HEK293 (cell line): Measurements from ENCODE around the gene CA11.

Experiments used
- EGR2 ChIP-seq: fragments of 450-650 bp; formaldehyde crosslinking; IDR thresholded peaks from 2 replicates; pipeline ENCODE4 v1.5.1; 2016; ENCODE audit warnings: low read depth, missing biosample characterization, missing genetic modification characterization
- GLIS1 ChIP-seq: fragments of 450-650 bp; formaldehyde crosslinking; IDR thresholded peaks from 2 replicates; pipeline ENCODE4 v1.5.1; 2016; ENCODE audit warnings: missing biosample characterization, missing genetic modification characterization
- MEIS1 ChIP-seq: sonication (generic); formaldehyde crosslinking; IDR thresholded peaks from 2 replicates; pipeline ENCODE4 v1.8.1; 2022; ENCODE audit warnings: missing genetic modification reagents, mild to moderate bottlenecking, borderline replicate concordance
- OSR2 ChIP-seq: fragments of 450-650 bp; formaldehyde crosslinking; IDR thresholded peaks from 2 replicates; pipeline ENCODE4 v1.5.1; 2016; ENCODE audit warnings: missing biosample characterization, missing genetic modification characterization
- PRDM1 ChIP-seq: fragments of 450-650 bp; formaldehyde crosslinking; IDR thresholded peaks from 2 replicates; pipeline ENCODE4; 2016; ENCODE audit warnings: missing biosample characterization, missing genetic modification characterization
- SALL2 ChIP-seq: fragments of 450-650 bp; formaldehyde crosslinking; IDR thresholded peaks from 2 replicates; pipeline ENCODE4 v1.5.0; 2017; ENCODE audit warnings: missing biosample characterization, mild to moderate bottlenecking, missing genetic modification characterization, borderline replicate concordance
- SETDB1 ChIP-seq: IDR thresholded peaks from one replicate; pipeline ENCODE4 v1.6.1; 2017; ENCODE audit warnings: mild to moderate bottlenecking, low read length, moderate library complexity, mixed read lengths; ENCODE audit not compliant: insufficient read length
- SP2 ChIP-seq: fragments of 450-650 bp; formaldehyde crosslinking; IDR thresholded peaks from 2 replicates; pipeline ENCODE4 v1.5.1; 2016; ENCODE audit warnings: missing biosample characterization, missing genetic modification characterization
- ZBTB1 ChIP-seq: fragments of 450-650 bp; formaldehyde crosslinking; IDR thresholded peaks from 2 replicates; pipeline ENCODE4 v1.5.1; 2016; ENCODE audit warnings: missing biosample characterization, missing genetic modification characterization
- ZIC2 ChIP-seq: fragments of 450-650 bp; formaldehyde crosslinking; IDR thresholded peaks from 2 replicates; pipeline ENCODE4 v1.5.1; 2016; ENCODE audit warnings: missing biosample characterization, missing genetic modification characterization
- ZNF114 ChIP-seq: fragments of 450-650 bp; formaldehyde crosslinking; IDR thresholded peaks from 2 replicates; pipeline ENCODE4 v1.5.0; 2017; ENCODE audit warnings: missing biosample characterization, missing genetic modification characterization
- ZNF16 ChIP-seq: fragments of 450-650 bp; formaldehyde crosslinking; IDR thresholded peaks from 2 replicates; pipeline ENCODE4 v1.5.1; 2016; ENCODE audit warnings: low read depth, missing biosample characterization, missing genetic modification characterization
- ZNF169 ChIP-seq: fragments of 450-650 bp; formaldehyde crosslinking; IDR thresholded peaks from 2 replicates; pipeline ENCODE4 v1.5.1; 2016; ENCODE audit warnings: missing biosample characterization, missing genetic modification characterization
- ZNF600 ChIP-seq: fragments of 450-650 bp; formaldehyde crosslinking; IDR thresholded peaks from 2 replicates; pipeline ENCODE4 v1.5.1; 2016; ENCODE audit warnings: missing biosample characterization, missing genetic modification characterization
- ZNF623 ChIP-seq: fragments of 450-650 bp; formaldehyde crosslinking; IDR thresholded peaks from 2 replicates; pipeline ENCODE4 v1.5.1; 2016; ENCODE audit warnings: missing biosample characterization, missing genetic modification characterization
- TF ChIP-seq, protein P1 (sequence below): fragments of 450-650 bp; formaldehyde crosslinking; IDR thresholded peaks from 2 replicates; pipeline ENCODE4 v1.5.1; 2016; ENCODE audit warnings: missing biosample characterization, missing genetic modification characterization, low read depth
- TF ChIP-seq, protein P2 (sequence below): fragments of 450-650 bp; formaldehyde crosslinking; IDR thresholded peaks from 2 replicates; pipeline ENCODE4 v1.5.1; 2016; ENCODE audit warnings: missing biosample characterization, missing genetic modification characterization
- TF ChIP-seq, protein P3 (sequence below): fragments of 450-650 bp; formaldehyde crosslinking; IDR thresholded peaks from 2 replicates; pipeline ENCODE4 v1.5.1; 2017; ENCODE audit warnings: missing biosample characterization, missing genetic modification characterization
- TF ChIP-seq, protein P4 (sequence below): fragments of 450-650 bp; formaldehyde crosslinking; IDR thresholded peaks from 2 replicates; pipeline ENCODE4 v1.5.1; 2016; ENCODE audit warnings: missing biosample characterization, missing genetic modification characterization
- TF ChIP-seq, protein P5 (sequence below): sonication (generic); formaldehyde crosslinking; IDR thresholded peaks from 2 replicates; pipeline ENCODE4 v1.8.1; 2022; ENCODE audit warnings: mild to moderate bottlenecking, moderate library complexity, missing genetic modification reagents
- TF ChIP-seq, protein P6 (sequence below): fragments of 450-650 bp; IDR thresholded peaks from 2 replicates; pipeline ENCODE4 v1.5.1; 2018; ENCODE audit warnings: missing biosample characterization, mild to moderate bottlenecking, missing genetic modification characterization
- TF ChIP-seq, protein P7 (sequence below): fragments of 450-650 bp; formaldehyde crosslinking; IDR thresholded peaks from 2 replicates; pipeline ENCODE4 v1.5.1; 2016; ENCODE audit warnings: missing biosample characterization, missing genetic modification characterization

Gene CA11

DNA sequence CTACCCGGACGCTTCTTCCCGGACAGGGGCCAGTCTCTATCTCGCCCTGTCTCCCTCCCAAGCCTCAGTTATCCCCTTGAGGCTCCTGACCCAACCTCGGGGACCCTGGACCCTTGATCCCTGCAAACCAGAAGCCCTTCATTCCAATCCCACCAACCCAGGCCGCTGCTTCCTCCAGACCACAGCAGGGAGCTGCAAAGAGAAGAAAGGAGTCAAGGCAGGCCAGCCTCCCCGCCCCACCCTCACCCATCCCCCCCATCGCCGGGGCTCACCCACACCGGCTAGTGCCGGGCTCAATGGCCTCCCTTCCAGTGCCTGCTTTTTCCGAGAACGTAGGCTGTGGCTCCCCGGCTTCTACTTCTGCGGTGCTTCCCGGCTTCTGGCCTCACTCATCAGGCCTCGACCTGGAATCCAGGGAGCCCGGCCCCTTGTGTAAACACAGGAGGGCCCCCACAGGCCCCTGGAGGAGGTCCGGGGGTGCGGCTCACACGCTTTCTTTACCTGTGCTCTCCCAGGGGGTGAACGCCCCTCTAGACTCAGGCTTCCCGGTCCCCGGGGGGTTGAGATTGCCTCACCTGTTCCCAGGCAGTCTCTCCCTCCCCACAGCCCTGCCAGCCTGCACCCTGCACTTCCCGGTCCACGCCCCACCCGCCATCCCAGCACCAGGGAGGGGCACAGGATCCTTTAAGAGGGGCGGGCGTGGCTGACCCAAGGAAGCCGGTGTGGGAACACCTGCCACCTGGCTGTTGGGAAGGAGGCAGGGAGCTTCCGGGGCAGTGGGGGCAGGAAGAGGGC, 31.4 kb downstream of the CA11 start, which contains the start of gene FAM83E (continued):
- TF ChIP-seq, protein P1, sequence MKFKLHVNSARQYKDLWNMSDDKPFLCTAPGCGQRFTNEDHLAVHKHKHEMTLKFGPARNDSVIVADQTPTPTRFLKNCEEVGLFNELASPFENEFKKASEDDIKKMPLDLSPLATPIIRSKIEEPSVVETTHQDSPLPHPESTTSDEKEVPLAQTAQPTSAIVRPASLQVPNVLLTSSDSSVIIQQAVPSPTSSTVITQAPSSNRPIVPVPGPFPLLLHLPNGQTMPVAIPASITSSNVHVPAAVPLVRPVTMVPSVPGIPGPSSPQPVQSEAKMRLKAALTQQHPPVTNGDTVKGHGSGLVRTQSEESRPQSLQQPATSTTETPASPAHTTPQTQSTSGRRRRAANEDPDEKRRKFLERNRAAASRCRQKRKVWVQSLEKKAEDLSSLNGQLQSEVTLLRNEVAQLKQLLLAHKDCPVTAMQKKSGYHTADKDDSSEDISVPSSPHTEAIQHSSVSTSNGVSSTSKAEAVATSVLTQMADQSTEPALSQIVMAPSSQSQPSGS, result no peak
- TF ChIP-seq ZIC2 (peak; percentile 70), ZNF114 (tag by site-specific recombination) (no peak), OSR2 (tag by site-specific recombination) (peak; percentile 70), PRDM1 (tag by site-specific recombination) (no peak), SETDB1 (no peak), SP2 (tag by site-specific recombination) (peak; percentile 64), EGR2 (tag by site-specific recombination) (peak; percentile 51), ZNF600 (tag by site-specific recombination) (peak; percentile 2; the same call in 1 of the 2 replicates), ZNF623 (tag by site-specific recombination) (no peak), GLIS1 (peak; percentile 100), ZNF169 (tag by site-specific recombination) (no peak), MEIS1 (CRISPR knock-in tag) (no peak), SALL2 (tag by site-specific recombination) (no peak), ZNF16 (no peak), ZBTB1 (no peak)
- TF ChIP-seq, protein P2, sequence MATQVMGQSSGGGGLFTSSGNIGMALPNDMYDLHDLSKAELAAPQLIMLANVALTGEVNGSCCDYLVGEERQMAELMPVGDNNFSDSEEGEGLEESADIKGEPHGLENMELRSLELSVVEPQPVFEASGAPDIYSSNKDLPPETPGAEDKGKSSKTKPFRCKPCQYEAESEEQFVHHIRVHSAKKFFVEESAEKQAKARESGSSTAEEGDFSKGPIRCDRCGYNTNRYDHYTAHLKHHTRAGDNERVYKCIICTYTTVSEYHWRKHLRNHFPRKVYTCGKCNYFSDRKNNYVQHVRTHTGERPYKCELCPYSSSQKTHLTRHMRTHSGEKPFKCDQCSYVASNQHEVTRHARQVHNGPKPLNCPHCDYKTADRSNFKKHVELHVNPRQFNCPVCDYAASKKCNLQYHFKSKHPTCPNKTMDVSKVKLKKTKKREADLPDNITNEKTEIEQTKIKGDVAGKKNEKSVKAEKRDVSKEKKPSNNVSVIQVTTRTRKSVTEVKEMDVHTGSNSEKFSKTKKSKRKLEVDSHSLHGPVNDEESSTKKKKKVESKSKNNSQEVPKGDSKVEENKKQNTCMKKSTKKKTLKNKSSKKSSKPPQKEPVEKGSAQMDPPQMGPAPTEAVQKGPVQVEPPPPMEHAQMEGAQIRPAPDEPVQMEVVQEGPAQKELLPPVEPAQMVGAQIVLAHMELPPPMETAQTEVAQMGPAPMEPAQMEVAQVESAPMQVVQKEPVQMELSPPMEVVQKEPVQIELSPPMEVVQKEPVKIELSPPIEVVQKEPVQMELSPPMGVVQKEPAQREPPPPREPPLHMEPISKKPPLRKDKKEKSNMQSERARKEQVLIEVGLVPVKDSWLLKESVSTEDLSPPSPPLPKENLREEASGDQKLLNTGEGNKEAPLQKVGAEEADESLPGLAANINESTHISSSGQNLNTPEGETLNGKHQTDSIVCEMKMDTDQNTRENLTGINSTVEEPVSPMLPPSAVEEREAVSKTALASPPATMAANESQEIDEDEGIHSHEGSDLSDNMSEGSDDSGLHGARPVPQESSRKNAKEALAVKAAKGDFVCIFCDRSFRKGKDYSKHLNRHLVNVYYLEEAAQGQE (tag by site-specific recombination), result no peak
- TF ChIP-seq, protein P3, sequence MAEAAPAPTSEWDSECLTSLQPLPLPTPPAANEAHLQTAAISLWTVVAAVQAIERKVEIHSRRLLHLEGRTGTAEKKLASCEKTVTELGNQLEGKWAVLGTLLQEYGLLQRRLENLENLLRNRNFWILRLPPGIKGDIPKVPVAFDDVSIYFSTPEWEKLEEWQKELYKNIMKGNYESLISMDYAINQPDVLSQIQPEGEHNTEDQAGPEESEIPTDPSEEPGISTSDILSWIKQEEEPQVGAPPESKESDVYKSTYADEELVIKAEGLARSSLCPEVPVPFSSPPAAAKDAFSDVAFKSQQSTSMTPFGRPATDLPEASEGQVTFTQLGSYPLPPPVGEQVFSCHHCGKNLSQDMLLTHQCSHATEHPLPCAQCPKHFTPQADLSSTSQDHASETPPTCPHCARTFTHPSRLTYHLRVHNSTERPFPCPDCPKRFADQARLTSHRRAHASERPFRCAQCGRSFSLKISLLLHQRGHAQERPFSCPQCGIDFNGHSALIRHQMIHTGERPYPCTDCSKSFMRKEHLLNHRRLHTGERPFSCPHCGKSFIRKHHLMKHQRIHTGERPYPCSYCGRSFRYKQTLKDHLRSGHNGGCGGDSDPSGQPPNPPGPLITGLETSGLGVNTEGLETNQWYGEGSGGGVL, result peak; percentile 69
- TF ChIP-seq, protein P4, sequence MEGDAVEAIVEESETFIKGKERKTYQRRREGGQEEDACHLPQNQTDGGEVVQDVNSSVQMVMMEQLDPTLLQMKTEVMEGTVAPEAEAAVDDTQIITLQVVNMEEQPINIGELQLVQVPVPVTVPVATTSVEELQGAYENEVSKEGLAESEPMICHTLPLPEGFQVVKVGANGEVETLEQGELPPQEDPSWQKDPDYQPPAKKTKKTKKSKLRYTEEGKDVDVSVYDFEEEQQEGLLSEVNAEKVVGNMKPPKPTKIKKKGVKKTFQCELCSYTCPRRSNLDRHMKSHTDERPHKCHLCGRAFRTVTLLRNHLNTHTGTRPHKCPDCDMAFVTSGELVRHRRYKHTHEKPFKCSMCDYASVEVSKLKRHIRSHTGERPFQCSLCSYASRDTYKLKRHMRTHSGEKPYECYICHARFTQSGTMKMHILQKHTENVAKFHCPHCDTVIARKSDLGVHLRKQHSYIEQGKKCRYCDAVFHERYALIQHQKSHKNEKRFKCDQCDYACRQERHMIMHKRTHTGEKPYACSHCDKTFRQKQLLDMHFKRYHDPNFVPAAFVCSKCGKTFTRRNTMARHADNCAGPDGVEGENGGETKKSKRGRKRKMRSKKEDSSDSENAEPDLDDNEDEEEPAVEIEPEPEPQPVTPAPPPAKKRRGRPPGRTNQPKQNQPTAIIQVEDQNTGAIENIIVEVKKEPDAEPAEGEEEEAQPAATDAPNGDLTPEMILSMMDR (tag by site-specific recombination), result no peak
- TF ChIP-seq, protein P5, sequence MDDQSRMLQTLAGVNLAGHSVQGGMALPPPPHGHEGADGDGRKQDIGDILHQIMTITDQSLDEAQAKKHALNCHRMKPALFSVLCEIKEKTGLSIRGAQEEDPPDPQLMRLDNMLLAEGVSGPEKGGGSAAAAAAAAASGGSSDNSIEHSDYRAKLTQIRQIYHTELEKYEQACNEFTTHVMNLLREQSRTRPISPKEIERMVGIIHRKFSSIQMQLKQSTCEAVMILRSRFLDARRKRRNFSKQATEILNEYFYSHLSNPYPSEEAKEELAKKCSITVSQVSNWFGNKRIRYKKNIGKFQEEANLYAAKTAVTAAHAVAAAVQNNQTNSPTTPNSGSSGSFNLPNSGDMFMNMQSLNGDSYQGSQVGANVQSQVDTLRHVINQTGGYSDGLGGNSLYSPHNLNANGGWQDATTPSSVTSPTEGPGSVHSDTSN, result no peak
- TF ChIP-seq, protein P6, sequence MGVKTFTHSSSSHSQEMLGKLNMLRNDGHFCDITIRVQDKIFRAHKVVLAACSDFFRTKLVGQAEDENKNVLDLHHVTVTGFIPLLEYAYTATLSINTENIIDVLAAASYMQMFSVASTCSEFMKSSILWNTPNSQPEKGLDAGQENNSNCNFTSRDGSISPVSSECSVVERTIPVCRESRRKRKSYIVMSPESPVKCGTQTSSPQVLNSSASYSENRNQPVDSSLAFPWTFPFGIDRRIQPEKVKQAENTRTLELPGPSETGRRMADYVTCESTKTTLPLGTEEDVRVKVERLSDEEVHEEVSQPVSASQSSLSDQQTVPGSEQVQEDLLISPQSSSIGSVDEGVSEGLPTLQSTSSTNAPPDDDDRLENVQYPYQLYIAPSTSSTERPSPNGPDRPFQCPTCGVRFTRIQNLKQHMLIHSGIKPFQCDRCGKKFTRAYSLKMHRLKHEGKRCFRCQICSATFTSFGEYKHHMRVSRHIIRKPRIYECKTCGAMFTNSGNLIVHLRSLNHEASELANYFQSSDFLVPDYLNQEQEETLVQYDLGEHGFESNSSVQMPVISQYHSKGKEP, result no peak; the same call in none of the 2 replicates
- TF ChIP-seq, protein P7, sequence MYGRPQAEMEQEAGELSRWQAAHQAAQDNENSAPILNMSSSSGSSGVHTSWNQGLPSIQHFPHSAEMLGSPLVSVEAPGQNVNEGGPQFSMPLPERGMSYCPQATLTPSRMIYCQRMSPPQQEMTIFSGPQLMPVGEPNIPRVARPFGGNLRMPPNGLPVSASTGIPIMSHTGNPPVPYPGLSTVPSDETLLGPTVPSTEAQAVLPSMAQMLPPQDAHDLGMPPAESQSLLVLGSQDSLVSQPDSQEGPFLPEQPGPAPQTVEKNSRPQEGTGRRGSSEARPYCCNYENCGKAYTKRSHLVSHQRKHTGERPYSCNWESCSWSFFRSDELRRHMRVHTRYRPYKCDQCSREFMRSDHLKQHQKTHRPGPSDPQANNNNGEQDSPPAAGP (tag by site-specific recombination), result peak; percentile 84
